K562 (cell line): ENCODE data around the gene ATXN1.

Experiments
- CBFA2T2 ChIP-seq: fragments of 450-650 bp; conservative IDR thresholded peaks from 2 replicates; pipeline ENCODE4 v1.6.1; 2017; ENCODE audit warnings: mild to moderate bottlenecking
- CTCF ChIP-seq, 3 experiments: IDR thresholded peaks in 2 of 3; conservative IDR thresholded peaks in 1 of 3; 2 replicates each; pipeline ENCODE4 v1.5.1; 2011 to 2012; ENCODE audit warnings: low read length in 3 of 3, mild to moderate bottlenecking in 3 of 3, control low read depth in 2 of 3, improper control_type of control experiment in 1 of 3, inconsistent platforms in 1 of 3, low read depth in 1 of 3, mixed read lengths in 1 of 3, moderate library complexity in 1 of 3; ENCODE audit not compliant: insufficient read depth in 2 of 3
- DLX4 ChIP-seq: fragments of 250-450 bp; sonication (Bioruptor Pico); IDR thresholded peaks from 2 replicates; pipeline ENCODE4 v1.6.1; 2021; ENCODE audit warnings: mild to moderate bottlenecking
- HCFC1 ChIP-seq: IDR thresholded peaks from 2 replicates; pipeline ENCODE4 v1.6.1; 2012; ENCODE audit warnings: low read depth, low read length, improper control_type of control experiment
- PATZ1 ChIP-seq: fragments of 250-450 bp; sonication (Bioruptor Pico); IDR thresholded peaks from 2 replicates; pipeline ENCODE4 v1.5.0; 2020; ENCODE audit warnings: mild to moderate bottlenecking, borderline replicate concordance
- RHOXF2B ChIP-seq: fragments of 250-450 bp; sonication (Bioruptor Pico); conservative IDR thresholded peaks from 2 replicates; pipeline ENCODE4 v1.5.1; 2021
- SMARCB1 ChIP-seq: IDR thresholded peaks from 2 replicates; pipeline ENCODE4 v1.6.1; 2011; ENCODE audit warnings: improper control_type of control experiment, low read depth; ENCODE audit not compliant: insufficient read length
- ZFP36 ChIP-seq: fragments of 150-350 bp; IDR thresholded peaks from 2 replicates; pipeline ENCODE4 v1.6.1; 2018; ENCODE audit warnings: low read length, low read depth; ENCODE audit not compliant: partially characterized antibody
- ZNF263 ChIP-seq: sonication (generic); formaldehyde crosslinking; IDR thresholded peaks from 2 replicates; pipeline ENCODE4 v1.8.0; 2022; ENCODE audit warnings: mild to moderate bottlenecking, missing genetic modification reagents, borderline replicate concordance
- ZNF282 ChIP-seq: sonication (generic); formaldehyde crosslinking; IDR thresholded peaks from 2 replicates; pipeline ENCODE4 v1.8.1; 2023; ENCODE audit warnings: missing genetic modification reagents
- TF ChIP-seq, protein P1 (sequence below): sonication (generic); formaldehyde crosslinking; IDR thresholded peaks from 2 replicates; pipeline ENCODE4 v1.9.0; 2022; ENCODE audit warnings: mild to moderate bottlenecking, missing genetic modification reagents
- TF ChIP-seq, protein P2 (sequence below), 2 experiments: IDR thresholded peaks; 2 replicates each; pipeline ENCODE4 v1.6.1; 2011; ENCODE audit warnings: borderline replicate concordance in 1 of 2, control low read depth in 1 of 2, low read depth in 1 of 2, low read length in 1 of 2, mild to moderate bottlenecking in 1 of 2, mixed read lengths in 1 of 2, moderate library complexity in 1 of 2; ENCODE audit not compliant: insufficient read depth in 1 of 2, insufficient read length in 1 of 2, poor library complexity in 1 of 2, severe bottlenecking in 1 of 2; ENCODE audit errors: extremely low read depth in 1 of 2

- no peak for TF ChIP-seq CTCF (IDR thresholded peaks at IDR 0.05 in 2 of 3, conservative IDR thresholded peaks at IDR 0.05 in 1 of 3; ENCODE audit: insufficient read depth in 2 of 3, low read depth in 1 of 3, low read length in 3 of 3)
- no peak for TF ChIP-seq PATZ1
- no peak for TF ChIP-seq CBFA2T2
- TF ChIP-seq, protein P1, sequence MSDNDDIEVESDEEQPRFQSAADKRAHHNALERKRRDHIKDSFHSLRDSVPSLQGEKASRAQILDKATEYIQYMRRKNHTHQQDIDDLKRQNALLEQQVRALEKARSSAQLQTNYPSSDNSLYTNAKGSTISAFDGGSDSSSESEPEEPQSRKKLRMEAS (CRISPR knock-in tag) = no peak
- no peak for TF ChIP-seq ZNF282 (CRISPR knock-in tag)
- no peak for TF ChIP-seq HCFC1
- no peak for TF ChIP-seq DLX4
- TF ChIP-seq SMARCB1 = no peak
- no peak for TF ChIP-seq ZNF263 (CRISPR knock-in tag)
- TF ChIP-seq ZFP36 = no peak
- no peak for TF ChIP-seq RHOXF2B (CRISPR knock-in tag)
- TF ChIP-seq, protein P2, sequence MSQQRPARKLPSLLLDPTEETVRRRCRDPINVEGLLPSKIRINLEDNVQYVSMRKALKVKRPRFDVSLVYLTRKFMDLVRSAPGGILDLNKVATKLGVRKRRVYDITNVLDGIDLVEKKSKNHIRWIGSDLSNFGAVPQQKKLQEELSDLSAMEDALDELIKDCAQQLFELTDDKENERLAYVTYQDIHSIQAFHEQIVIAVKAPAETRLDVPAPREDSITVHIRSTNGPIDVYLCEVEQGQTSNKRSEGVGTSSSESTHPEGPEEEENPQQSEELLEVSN (IDR thresholded peaks at IDR 0.05; ENCODE audit: borderline replicate concordance in 1 of 2, extremely low read depth in 1 of 2, insufficient read depth in 1 of 2, insufficient read length in 1 of 2, low read depth in 1 of 2, low read length in 1 of 2, poor library complexity in 1 of 2, severe bottlenecking in 1 of 2) = no peak
Observed at GRCh38 chr6:16343593-16343992, 417.7 kb downstream of the ATXN1 start.
